ENCODE data around the gene PROK1. TPM values are rescaled to one million over a fixed set of nuclear protein-coding genes. Genes with fewer than 3 reads are reported as not detected.

The PROK1 gene
- total RNA-seq, 1 donor from 2014 or later = not detected

- DNase-seq = no peak
Measured at GRCh38 chr1:110488867-110489266, 37.9 kb downstream of the PROK1 start.

- no peak for DNase-seq
Measured at GRCh38 chr1:110489406-110489805, 38.5 kb downstream of the PROK1 start.

DNA sequence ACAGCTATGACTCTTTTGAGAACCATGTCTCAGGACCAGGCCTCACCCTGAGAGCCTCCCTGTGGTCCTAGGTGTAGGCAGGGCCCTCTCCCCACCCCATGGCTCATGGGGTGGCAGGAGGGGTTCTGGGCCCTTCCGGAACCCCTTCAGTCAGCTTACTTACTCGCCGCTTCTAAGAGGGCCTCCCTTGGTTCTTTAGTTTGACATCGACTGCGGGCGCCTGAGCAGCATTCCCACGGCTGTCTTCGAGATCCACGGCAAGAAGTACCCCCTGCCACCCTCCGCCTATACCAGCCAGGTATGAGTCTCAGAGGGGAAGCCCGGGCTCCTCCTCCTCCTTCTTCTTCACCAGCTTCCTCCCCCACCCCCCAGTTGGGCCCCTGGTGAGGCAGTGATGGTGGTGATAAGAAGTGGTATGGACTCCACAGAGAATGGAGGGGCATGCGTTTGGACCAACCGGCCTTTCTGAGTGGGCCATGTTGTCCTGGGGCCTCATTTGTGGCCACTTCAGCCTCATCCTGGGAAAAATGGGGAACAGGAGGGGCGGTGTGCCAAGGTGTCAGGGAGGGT, 39.1 kb downstream of the PROK1 start:
- no peak for DNase-seq

DNA sequence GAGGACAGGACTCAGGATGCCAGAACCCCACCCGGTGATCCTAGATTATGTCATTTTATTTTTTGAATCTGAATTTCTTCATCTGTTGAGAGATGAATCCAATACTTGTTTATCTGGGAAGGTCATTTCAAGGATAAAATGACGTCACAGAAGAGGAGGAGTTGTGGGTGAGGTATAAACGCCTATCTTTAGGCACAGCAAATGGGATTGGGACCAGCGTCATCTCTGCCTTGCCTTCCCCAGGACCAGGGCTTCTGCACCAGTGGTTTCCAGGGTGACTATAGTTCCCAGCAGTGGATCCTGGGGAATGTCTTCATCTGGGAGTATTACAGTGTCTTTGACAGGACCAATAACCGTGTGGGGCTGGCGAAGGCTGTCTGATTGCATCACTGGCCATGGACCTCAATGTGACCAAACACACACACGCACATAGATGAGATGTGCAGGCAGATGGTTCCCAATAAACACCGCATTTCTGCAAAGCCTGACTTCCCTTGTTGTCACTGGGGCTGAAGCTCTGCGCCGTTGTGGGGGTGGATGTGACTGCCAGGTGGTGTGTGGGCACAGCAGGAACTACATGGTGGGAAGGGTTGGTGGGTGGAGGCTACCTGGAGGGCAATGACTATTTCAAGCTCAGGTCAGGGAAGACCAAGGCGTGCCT, 40.0 kb downstream of the PROK1 start:
- no peak for DNase-seq

- DNase-seq = no peak
Measured at GRCh38 chr1:110492573-110492972, 41.6 kb downstream of the PROK1 start.

GRCh38 chr1:110493059-110493699, 42.2 kb downstream of the PROK1 start:
- DNase-seq = no peak

- DNase-seq = no peak
Measured at GRCh38 chr1:110494036-110494435, 43.1 kb downstream of the PROK1 start.

DNA sequence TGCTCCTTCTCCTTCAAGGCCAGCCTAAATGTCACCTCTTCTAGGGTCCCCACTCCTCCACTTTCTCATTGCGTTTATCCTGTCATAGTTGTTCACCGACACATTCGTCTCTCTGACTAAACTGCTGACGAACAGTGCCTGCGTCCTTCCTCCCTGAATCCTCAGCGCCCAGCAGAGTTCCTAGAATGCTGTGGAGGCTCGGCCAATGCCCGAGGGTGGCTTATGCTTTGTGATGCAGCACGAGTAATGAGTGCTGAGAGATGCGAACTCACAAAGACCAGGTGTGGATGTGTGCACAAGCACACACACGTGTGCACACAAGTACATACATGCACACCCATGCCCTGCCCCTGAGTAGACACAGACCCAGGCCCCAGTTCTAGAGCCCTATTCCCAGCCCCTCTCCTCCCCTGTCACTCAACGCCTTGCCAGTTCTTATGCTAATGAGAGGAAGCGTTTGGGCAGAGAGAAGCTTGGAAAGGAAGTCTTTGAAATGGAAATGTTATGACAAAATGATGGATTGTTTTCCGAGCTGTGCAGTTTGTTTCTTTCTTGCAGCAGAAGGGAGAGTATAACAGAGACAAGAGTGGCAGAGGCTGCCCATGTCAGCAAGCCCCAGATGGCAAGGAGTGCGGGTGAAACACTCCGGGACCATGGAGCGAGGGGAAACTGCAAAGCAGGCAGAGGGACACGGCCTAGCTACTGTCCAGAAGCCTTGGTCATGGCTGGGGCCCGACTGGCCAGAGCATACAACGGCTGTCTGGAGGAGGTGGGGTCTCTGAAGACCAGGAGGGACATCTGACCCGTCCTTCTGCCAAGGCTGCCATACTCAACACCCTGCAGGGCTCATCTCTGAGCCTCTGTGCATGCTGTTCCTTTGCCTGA, 43.8 kb downstream of the PROK1 start:
- no peak for DNase-seq

DNA sequence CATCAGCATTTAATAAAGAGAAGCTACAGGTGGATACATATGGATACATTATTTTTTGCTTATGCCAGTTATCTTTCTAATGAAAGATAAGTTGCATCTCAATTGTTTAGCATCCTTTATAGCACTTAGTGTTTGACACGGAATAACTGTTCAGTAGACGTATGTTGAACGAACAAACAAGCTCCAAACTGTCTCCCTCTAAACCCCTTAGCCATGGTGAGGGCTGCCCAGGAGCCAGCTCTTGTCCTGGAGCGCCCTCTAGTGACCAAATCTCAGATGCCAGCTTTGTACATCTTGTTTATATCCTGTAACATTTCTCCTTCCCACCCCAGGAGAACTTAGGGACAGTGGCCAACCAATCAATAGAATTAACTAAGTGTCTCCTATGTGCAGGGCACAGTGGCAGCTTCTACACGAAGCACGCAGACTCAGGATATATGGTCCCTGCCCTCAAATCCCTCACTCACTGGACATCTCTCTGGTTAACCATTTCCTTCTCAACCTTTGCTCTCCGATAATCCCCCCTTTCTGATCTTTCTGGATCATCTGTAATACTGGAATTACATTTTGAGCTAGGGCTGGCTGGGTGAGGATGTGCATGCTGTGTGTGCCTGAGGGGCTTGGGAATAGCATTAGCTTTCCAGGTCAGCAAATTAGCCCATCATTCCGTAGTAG, 45.1 kb downstream of the PROK1 start:
- DNase-seq = peak; percentile 91

GRCh38 chr1:110498270-110498669, 47.3 kb downstream of the PROK1 start:
- DNase-seq = no peak

DNA sequence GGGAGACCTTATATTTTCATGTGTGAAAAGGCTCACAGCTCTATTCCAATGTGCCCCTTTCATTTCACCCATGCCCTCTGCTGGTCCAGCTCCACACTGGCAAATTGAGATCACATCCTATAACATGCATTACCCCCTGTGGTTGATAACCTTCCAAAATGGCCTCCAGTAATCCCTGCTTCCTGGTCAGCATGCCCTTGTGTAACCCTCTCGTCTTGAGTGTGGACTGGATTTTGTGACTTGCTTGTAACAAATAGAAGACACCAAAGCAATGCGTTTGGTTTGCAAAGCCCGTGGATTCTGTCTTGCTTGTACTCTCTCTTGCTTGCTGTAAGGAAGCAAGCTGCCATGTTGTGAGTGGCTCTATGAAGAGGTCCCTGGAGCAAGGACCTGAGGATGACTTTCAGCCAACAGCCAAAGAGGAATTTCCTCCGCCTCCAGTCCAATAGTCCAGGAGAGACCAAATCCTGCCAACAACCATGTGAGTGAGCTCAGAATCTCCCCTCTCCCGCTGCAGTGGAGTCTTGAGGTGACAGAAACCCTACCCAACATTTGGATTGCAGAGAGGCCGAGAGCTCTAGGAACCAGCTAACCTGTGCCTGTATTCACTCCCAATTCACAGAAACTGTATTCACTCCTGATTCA, 50.7 kb downstream of the PROK1 start:
- no peak for DNase-seq

DNA sequence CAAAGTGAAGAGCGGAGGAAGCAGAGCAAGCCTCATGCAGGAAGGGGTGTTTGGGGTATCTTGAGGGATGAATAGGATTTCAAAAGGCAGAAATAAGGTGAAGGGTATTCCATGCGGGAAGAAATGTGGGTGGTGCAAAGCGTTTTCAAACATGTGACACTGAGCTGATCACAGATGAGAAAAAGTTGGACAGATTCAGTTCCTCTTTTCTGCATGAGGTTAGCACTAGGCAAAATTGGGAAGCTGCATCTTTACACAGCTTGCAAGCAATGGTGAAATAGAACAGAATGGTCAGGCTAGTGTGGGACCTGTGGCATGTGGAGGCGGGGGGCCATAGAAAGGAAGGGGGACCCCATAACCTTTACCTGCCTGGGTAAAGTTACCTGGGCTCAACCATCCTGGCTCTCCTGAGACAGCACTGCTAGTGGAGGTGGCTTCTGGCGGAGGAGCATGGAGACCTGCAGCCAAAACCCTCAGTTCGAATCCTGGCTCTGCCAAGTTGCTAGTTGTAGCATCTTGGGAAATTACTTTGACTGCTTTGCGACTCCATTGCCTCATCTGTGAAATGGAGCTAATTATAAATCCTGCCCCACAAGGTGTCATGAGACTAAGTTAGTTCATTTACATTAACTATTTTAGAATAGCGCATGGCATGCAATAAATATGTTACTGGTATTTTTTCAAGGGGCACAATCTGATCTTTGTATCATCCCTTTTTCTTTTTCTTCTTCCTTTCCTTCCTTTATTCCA, 51.6 kb downstream of the PROK1 start:
- no peak for DNase-seq

DNA sequence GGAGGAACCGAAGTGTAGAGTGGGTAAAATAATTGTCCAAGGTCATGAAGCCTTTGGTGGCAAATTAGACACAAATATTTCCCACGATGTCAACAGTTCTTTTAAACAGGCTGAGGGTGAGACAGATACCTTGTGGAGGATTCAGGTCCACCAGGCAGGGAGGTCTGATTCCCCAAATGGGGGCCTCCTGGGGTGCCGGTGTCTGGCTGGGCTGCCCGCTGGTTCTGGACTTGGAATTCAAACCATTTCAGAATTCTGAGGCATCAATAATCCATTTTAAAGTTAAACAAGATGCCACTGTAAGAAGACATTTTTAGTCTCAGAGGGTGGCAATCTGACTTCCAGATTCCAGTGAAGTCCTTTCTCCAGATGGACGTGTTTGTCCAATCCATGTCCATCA, 52.5 kb downstream of the PROK1 start:
- DNase-seq = no peak

GRCh38 chr1:110504226-110504625, 53.3 kb downstream of the PROK1 start:
- no peak for DNase-seq

DNA sequence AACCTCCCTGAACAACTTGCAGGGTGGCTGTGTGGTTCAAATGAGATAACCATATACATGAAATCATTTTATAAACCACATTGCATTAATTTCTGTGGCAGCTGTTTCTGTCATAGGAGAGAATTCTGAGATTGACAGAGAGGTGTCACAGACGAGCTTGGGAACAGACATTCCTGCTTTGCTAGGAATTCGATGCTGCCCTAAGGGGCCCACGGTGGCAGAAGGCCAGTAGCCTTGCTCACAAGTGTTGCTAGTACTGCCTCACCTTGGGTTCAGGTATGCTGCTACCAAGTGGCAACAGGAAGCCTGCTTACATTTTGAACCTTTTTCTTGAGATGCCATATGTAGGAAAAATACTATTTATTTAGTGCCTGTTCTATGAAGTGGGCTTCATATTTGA, 54.6 kb downstream of the PROK1 start:
- DNase-seq = no peak

DNA sequence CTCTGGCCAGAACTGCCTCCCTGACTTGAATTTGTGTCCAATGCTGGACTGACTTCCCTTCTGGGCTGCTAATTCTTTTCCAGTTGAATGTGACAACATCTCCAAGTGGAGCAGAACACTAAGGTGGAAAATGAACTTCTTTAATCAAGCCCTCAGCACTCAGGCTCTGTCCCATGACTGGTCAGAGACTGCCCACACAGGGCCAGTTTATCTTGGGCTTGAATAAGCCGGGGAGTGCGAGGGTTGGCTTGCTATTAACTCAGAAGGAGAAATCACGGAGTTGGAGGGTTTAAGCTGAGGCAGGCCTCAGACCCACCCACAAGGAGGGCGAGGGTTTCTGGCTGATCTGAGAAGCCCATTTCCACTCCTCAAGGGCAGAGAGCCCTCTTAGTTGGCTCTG, 55.6 kb downstream of the PROK1 start:
- DNase-seq = no peak

Other genes starting within 250 kb of the PROK1 start
- 5.3 TPM for gene KCNC4, start 240.8 kb upstream of the PROK1 start, total RNA-seq
- gene RBM15, start 111.8 kb upstream of the PROK1 start, total RNA-seq = 56.0 TPM
- 10.8 TPM for gene SLC16A4, start 60.1 kb upstream of the PROK1 start, total RNA-seq
- 31.0 TPM for gene LAMTOR5, start 43.5 kb upstream of the PROK1 start, total RNA-seq
- gene KCNA10, start 68.0 kb downstream of the PROK1 start, total RNA-seq = not detected
- gene KCNA2, start 155.2 kb downstream of the PROK1 start, total RNA-seq = 4.8 TPM
- 0.72 TPM for gene KCNA3, start 223.8 kb downstream of the PROK1 start, total RNA-seq

All from tongue (tissue), 2 donors.